Measurements from ENCODE around the gene DNAI7. TPM values are rescaled to one million over a fixed set of nuclear protein-coding genes. Genes with fewer than 3 reads are reported as not detected.

Gene DNAI7, protein sequence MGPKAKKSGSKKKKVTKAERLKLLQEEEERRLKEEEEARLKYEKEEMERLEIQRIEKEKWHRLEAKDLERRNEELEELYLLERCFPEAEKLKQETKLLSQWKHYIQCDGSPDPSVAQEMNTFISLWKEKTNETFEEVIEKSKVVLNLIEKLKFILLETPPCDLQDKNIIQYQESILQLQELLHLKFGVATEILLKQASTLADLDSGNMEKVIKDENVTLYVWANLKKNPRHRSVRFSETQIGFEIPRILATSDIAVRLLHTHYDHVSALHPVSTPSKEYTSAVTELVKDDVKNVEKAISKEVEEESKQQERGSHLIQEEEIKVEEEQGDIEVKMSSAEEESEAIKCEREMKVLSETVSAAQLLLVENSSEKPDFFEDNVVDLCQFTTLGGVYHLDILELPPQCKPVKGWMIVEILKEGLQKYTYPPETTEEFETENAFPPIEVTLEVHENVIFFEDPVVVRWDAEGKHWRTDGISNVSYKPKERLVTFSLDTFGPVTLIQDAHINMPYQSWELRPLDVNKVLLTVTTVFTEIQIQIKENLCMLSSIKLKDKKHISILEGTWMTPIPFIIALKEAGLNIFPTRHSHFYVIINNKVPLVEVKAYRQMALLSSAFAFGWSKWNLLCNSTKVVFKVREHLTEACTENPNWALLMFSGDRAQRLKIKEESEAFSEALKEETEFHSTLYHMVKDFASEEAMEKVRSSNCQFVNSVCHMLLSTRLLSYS
- 0.04 TPM in 1 of 2 replicates, not detected in the other for total RNA-seq (2016; rRNA removed; fragmentation: Illumina TruSeq; extraction: Trizol)
- 0.10 TPM in 1 of 2 replicates, not detected in the other for total RNA-seq (2016; cell fraction: cytosol; rRNA removed; fragmentation: Illumina TruSeq; extraction: Trizol; ENCODE audit: low read depth)
- total RNA-seq (2016; cell fraction: insoluble cytoplasmic fraction; rRNA removed; fragmentation: Illumina TruSeq; extraction: Trizol) = not detected in 2 replicates
- total RNA-seq (2016; cell fraction: membrane; rRNA removed; fragmentation: Illumina TruSeq; extraction: Trizol) = 0.07 and 0.12 TPM in 2 replicates
- total RNA-seq (2016; cell fraction: nucleus; rRNA removed; fragmentation: Illumina TruSeq; extraction: Trizol) = not detected in 2 replicates
- 0.25 TPM in 1 of 2 replicates, not detected in the other for polyA plus RNA-seq (2011; rRNA removed)
- not detected in 2 replicates for polyA plus RNA-seq (2011; cell fraction: cytosol; rRNA removed)
- polyA plus RNA-seq (2011; cell fraction: nucleus; rRNA removed) = not detected in 2 replicates
- not detected in 2 replicates for polyA plus RNA-seq (2012)
- polyA plus RNA-seq (2016; cell fraction: cytosol; fragmentation: Illumina TruSeq; extraction: Trizol; ENCODE audit: low read depth) = not detected in 2 replicates
- not detected in 2 replicates for polyA plus RNA-seq (2016; cell fraction: insoluble cytoplasmic fraction; fragmentation: Illumina TruSeq; extraction: Trizol; ENCODE audit: low read depth)
- polyA plus RNA-seq (2016; cell fraction: membrane; fragmentation: Illumina TruSeq; extraction: Trizol; ENCODE audit: low read depth) = not detected in 2 replicates
- not detected in 2 replicates for polyA plus RNA-seq (2016; cell fraction: nucleus; fragmentation: Illumina TruSeq; extraction: Trizol; ENCODE audit: insufficient read depth, low read depth)
- polyA minus RNA-seq (2011; rRNA and poly(A)+ RNA removed; ENCODE audit: low replicate concordance) = 0.06 and 0.09 TPM in 2 replicates
- not detected in 2 replicates for polyA minus RNA-seq (2011; cell fraction: cytosol; rRNA and poly(A)+ RNA removed)
- not detected in 2 replicates for polyA minus RNA-seq (2011; cell fraction: nucleus; rRNA and poly(A)+ RNA removed)
- percentile 14 among the genes with signal in this experiment for Bru-seq, nascent RNA
- BruChase-seq, experiment 1, labeled RNA remaining after a 6-hour chase = percentile 20 among the genes with signal in this experiment
- BruChase-seq, experiment 2, labeled RNA remaining after a 2-hour chase = percentile 40 among the genes with signal in this experiment
- long read RNA-seq, experiment 1 = 0 reads
- long read RNA-seq, experiment 2 = 0 reads

DNA sequence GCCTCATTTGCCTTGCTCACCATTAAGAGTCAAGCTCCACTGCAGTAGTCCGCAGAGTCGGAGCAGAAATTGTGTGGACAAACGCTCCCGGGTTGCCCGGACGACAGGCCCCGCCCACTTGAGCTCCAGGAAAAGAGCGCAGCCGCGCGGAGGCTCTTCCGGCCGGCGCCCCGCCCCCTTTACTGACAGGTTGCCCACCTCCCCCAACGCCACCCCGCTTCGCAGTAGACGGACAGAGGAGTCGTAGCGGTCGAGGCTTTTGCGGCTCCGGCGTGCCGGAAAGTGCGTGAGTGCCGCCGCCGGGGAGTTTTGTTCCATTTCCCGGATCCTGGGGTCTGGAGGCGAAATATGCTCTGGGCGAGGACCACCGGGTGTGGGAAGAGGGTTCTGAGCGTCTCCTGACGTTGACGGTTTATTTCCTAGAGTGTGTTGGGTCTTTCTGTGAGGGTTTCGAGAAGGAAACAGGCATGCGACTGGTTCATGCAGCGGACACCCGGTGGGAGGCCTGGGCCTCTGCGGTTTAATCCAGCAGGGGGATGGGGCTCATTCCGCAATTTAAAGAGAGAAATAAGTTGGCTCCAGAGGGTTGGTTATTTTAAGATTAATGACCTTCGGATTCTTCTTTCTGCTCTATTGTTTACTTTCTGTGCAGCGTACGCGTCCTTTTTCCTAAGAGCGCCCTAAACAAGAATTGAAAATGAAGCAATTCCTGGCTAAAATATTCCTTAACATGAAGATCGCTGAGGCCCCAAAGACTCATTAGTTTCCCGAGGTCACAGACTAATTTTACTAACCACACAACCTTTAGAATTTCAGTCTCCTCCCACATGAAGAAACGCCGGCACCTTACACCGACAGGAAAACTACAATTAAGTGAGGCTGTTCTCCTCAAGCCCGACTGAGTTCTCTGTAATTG lies at the start of gene DNAI7, which contains the start of gene ETFRF1:
Gene DNAI7, minus strand, starts transcription at position 105 of the 916 bp plus-strand sequence. Its CDS starts 82 bp downstream, at position 23.
Gene ETFRF1, plus strand, starts transcription at position 182 of the 916 bp plus-strand sequence. CDS start 8,720 bp downstream, outside the sequence.
- peak within 1 kb of the TSS; percentile 92 for H3K27ac ChIP-seq (ENCODE audit: extremely low read length, insufficient read depth, low read length)
- no peaks in the 10 kb centered on the region for H3K36me3 ChIP-seq (replicated peaks in 1 of 2; ENCODE audit: control insufficient read depth in 1 of 2, insufficient read depth in 2 of 2, low read length in 2 of 2)
- H3K4me1 ChIP-seq (ENCODE audit: insufficient read depth, low read length) = peaks cover 20% of the 10 kb centered on the region
- H3K4me3 ChIP-seq (replicated peaks in 1 of 3; ENCODE audit: insufficient read depth in 1 of 3, low read depth in 2 of 3, low read length in 3 of 3) = peak within 1 kb of the TSS; percentile 79 to 90 (median 81)
- POLR2A ChIA-PET = interaction anchor here (0.5 to 1.0 kb wide), 6 partner anchors 11 to 243 kb away, joined by 3 to 7 read pairs (median 4); partner anchors contain the start of gene KRAS
- H3K4me2 ChIP-seq (ENCODE audit: low read depth, low read length) = peak within 1 kb of the TSS; percentile 99
- peak within 1 kb of the TSS; percentile 57 for H2AFZ ChIP-seq (ENCODE audit: low read length)
- FAIRE-seq (peak; percentile 51), ATAC-seq (peak; percentile 97), DNase-seq (ENCODE audit: low spot score) (peak; percentile 91)
- intact Hi-C loops (cut with micrococcal nuclease; ENCODE audit: unreplicated experiment) = loop anchor here (1.0 to 5.0 kb wide), 2 partner anchors 55 to 1202 kb away; partner anchors contain the start of gene KRAS
- TSS peak; percentile 88 for BruUV-seq (replicated peaks)
- in situ Hi-C loops (cut with HindIII; ENCODE audit: extremely low pct_ligation_motif_present, low pct_unique_long_range_greater_than_20kb) = no loop called here
- under 1% methylated on average over 23 of the region's 54 CpGs for WGBS (ENCODE audit: low lambda C conversion rate)
- H3K27me3 ChIP-seq (ENCODE audit: control insufficient read depth in 1 of 2, insufficient read depth in 2 of 2, low read length in 2 of 2) = no peaks in the 10 kb centered on the region
- CTCF ChIA-PET (ENCODE audit: low intra/inter-chr PET ratio, low total read pairs) = no interaction called here
- H4K20me1 ChIP-seq (ENCODE audit: insufficient read depth, low read length) = no peaks in the 10 kb centered on the region
- H3K9me3 ChIP-seq (ENCODE audit: low read length) = no peaks in the 10 kb centered on the region
- no peaks in the 10 kb centered on the region for H3K79me2 ChIP-seq (ENCODE audit: insufficient read depth, low read length)
- peak within 1 kb of the TSS; percentile 93 for H3K9ac ChIP-seq (ENCODE audit: insufficient read depth, low read depth, low read length)
- TF ChIP-seq SAP130 (CRISPR knock-in tag; IDR thresholded peaks at IDR 0.05; ENCODE audit: low read depth) (peak; percentile 94), ZNF350 (CRISPR knock-in tag; IDR thresholded peaks at IDR 0.05; ENCODE audit: borderline replicate concordance, low read depth) (peak; percentile 83; the same call in 1 of the 2 replicates), ZNF841 (CRISPR knock-in tag; IDR thresholded peaks at IDR 0.05; ENCODE audit: borderline replicate concordance) (no peak), NR2F1 (CRISPR knock-in tag; IDR thresholded peaks at IDR 0.05) (no peak), SMARCE1 (IDR thresholded peaks at IDR 0.05; ENCODE audit: borderline replicate concordance) (no peak), ZNF747 (CRISPR knock-in tag; IDR thresholded peaks at IDR 0.05; ENCODE audit: borderline replicate concordance) (0 out of 2 replicates have a peak, but pooled peaks have one; percentile 23), ZNF775 (CRISPR knock-in tag; IDR thresholded peaks at IDR 0.05; ENCODE audit: borderline replicate concordance) (peak; percentile 31; the same call in 1 of the 2 replicates), TBX2 (CRISPR knock-in tag; IDR thresholded peaks at IDR 0.05; ENCODE audit: borderline replicate concordance) (peak; percentile 73; the same call in 1 of the 2 replicates), ZNF572 (CRISPR knock-in tag; IDR thresholded peaks at IDR 0.05) (no peak)
- TF ChIP-seq, protein P1, sequence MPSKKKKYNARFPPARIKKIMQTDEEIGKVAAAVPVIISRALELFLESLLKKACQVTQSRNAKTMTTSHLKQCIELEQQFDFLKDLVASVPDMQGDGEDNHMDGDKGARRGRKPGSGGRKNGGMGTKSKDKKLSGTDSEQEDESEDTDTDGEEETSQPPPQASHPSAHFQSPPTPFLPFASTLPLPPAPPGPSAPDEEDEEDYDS (CRISPR knock-in tag; IDR thresholded peaks at IDR 0.05) = peak; percentile 77
- TF ChIP-seq, protein P2, sequence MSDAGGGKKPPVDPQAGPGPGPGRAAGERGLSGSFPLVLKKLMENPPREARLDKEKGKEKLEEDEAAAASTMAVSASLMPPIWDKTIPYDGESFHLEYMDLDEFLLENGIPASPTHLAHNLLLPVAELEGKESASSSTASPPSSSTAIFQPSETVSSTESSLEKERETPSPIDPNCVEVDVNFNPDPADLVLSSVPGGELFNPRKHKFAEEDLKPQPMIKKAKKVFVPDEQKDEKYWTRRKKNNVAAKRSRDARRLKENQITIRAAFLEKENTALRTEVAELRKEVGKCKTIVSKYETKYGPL (CRISPR knock-in tag; IDR thresholded peaks at IDR 0.05) = no peak
- TF ChIP-seq, protein P3, sequence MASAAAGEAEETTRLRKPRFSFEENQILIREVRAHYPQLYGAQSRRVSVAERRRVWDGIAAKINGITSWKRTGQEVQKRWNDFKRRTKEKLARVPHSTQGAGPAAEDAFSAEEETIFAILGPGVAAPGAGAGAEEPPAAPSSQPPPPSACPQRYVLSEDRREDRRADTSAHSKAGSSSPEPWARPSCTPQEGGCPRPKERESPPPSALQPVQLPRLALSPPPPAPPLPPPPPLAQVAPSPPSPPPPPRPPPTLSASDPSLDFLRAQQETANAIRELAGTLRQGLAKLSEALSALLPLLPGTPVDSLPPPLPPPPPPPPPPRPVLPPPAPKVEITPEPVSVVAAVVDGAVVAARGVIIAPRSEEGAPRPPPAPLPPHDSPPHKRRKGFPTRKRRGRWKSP (CRISPR knock-in tag; IDR thresholded peaks at IDR 0.05) = peak; percentile 55; the same call in 1 of the 2 replicates
